ENCODE data around the gene HCN2. TPM values are rescaled to one million over a fixed set of nuclear protein-coding genes. Genes with fewer than 3 reads are reported as not detected.

Gene HCN2
- polyA plus RNA-seq, 4 donors: 0.19 to 0.58 TPM; not detected in 2

DNA sequence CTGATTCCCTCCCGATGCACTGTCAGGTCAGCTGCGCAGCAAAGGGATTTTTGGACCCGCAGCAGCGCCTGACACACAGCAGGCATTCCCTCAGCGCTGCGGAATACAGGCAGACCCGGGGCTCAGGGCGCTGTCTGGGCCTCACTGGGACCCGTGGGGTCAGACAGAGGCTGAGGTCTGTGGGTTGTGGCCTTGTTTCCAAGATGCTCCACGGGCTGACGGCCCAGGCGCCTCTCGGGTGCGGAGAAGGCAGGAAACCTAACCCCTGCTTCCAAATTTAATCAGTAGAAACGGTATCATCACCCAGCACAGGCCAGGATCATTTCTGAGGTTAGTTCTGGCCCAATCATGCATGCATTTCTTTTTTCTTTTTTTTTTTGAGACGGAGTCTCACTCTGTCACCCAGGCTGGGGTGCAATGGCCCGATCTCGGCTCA, 74.0 kb downstream of the HCN2 start:
- peaks cover 0 to 21% (median 0%) of the 10 kb centered on the region in 3 donors for H3K36me3 ChIP-seq (ENCODE audit: control insufficient read depth in 3 of 3, insufficient read depth in 2 of 3, low read depth in 1 of 3, low read length in 3 of 3)
- peaks cover 9 to 50% (median 11%) of the 10 kb centered on the region in 3 donors for H3K4me1 ChIP-seq (ENCODE audit: control insufficient read depth in 3 of 3, insufficient read depth in 2 of 3, low read depth in 1 of 3, low read length in 2 of 3)
- WGBS, 3 donors: 39 to 60% (median 52%) methylated on average over 18 of the region's 18 CpGs
- H3K4me3 ChIP-seq (ENCODE audit: low read depth in 1 of 3, low read length in 3 of 3): peak overlapping the region; percentile 25 to 59 (median 27)
- peak overlapping the region; percentile 81 to 92 (median 92) for H3K27ac ChIP-seq (ENCODE audit: low read depth in 1 of 3, low read length in 2 of 3)
- H3K9me3 ChIP-seq (ENCODE audit: control insufficient read depth in 2 of 2, insufficient read depth in 1 of 2, low read depth in 1 of 2, low read length in 1 of 2): peaks cover 0 to 17% of the 10 kb centered on the region in 2 donors
- FAIRE-seq: no peak
- no peaks in the 10 kb centered on the region for H3K27me3 ChIP-seq (ENCODE audit: control insufficient read depth in 3 of 3, insufficient read depth in 3 of 3, low read length in 3 of 3)
- DNase-seq: no peak

DNA sequence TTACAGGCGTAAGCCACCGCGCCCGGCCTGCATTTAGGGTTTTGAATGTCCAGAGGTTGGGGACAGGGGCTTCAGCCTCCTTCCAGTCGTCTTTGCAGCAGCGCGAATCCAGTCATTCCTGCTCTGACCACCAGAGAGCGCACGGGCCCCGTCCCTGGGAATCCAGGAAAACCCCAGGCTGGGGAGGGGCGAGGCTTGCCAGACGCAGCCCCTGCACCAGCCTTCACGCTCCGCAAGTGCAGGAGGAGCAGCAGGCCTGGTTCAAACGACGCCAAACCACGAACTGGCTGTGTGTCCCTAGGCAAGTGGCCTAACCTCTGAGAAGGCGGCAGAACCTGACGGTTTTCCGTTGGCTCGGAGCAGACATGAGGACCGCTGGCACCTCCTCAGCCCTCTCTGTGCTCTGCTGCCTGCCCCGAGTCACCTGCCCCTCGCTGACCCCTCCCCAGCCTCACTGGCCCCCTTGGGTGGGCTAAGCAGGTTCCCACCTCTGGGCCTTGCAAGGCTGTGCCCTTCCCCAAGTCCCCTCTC, 75.3 kb downstream of the HCN2 start:
- Histone ChIP-seq H3K36me3 (ENCODE audit: control insufficient read depth in 3 of 3, insufficient read depth in 2 of 3, low read depth in 1 of 3, low read length in 3 of 3) (peaks cover 0 to 8% (median 0%) of the 10 kb centered on the region in 3 donors), H3K27ac (ENCODE audit: low read depth in 1 of 3, low read length in 2 of 3) (no peak overlapping the region), H3K9me3 (ENCODE audit: control insufficient read depth in 2 of 2, insufficient read depth in 1 of 2, low read depth in 1 of 2, low read length in 1 of 2) (peaks cover 0 to 23% of the 10 kb centered on the region in 2 donors), H3K4me3 (ENCODE audit: low read depth in 1 of 3, low read length in 3 of 3) (no peak overlapping the region), H3K27me3 (ENCODE audit: control insufficient read depth in 3 of 3, insufficient read depth in 3 of 3, low read length in 3 of 3) (no peaks in the 10 kb centered on the region), H3K4me1 (ENCODE audit: control insufficient read depth in 3 of 3, insufficient read depth in 2 of 3, low read depth in 1 of 3, low read length in 2 of 3) (peaks cover under 1 to 37% (median 3%) of the 10 kb centered on the region in 3 donors)
- 5 to 12% (median 7%) methylated on average over 24 of the region's 24 CpGs for WGBS, 3 donors
- FAIRE-seq (no peak), DNase-seq (peak; percentile 74 to 87)

Other genes starting within 250 kb of the HCN2 start
- 10 to 100 TPM; 10.3 to 18.9 (median 14.4) TPM for gene MIER2, start 245.1 kb upstream of the HCN2 start, polyA plus RNA-seq
- gene C2CD4C, start 180.7 kb upstream of the HCN2 start, polyA plus RNA-seq: 1 to 10 TPM in 1 of 4 donors, under 1 TPM in 2, not detected in 1; 0.27 to 3.1 (median 0.80) TPM
- gene SHC2, start 128.8 kb upstream of the HCN2 start, polyA plus RNA-seq: 10 to 100 TPM in 3 of 4 donors, 1 to 10 TPM in 1; 7.6 to 18.9 (median 12.3) TPM
- gene MADCAM1, start 93.4 kb upstream of the HCN2 start, polyA plus RNA-seq: 10 to 100 TPM in 1 of 4 donors, 1 to 10 TPM in 2, not detected in 1; 1.1 to 11.3 (median 6.4) TPM
- gene TPGS1, start 82.4 kb upstream of the HCN2 start, polyA plus RNA-seq: 10 to 100 TPM; 17.4 to 38.4 (median 25.2) TPM
- 100 to 1,000 TPM in 2 of 4 donors, 10 to 100 TPM in 2; 58.2 to 113 (median 89.0) TPM for gene CDC34, start 58.1 kb upstream of the HCN2 start, polyA plus RNA-seq
- 1 to 10 TPM in 3 of 4 donors, under 1 TPM in 1; 0.89 to 5.7 (median 1.8) TPM for gene GZMM, start 45.8 kb upstream of the HCN2 start, polyA plus RNA-seq
- 100 to 1,000 TPM; 208 to 454 (median 374) TPM for gene BSG, start 17.3 kb upstream of the HCN2 start, polyA plus RNA-seq
- 100 to 1,000 TPM in 1 of 4 donors, 10 to 100 TPM in 3; 63.0 to 153 (median 86.8) TPM for gene POLRMT, start 43.7 kb downstream of the HCN2 start, polyA plus RNA-seq
- under 1 TPM in 2 of 4 donors, not detected in 2; 0.12 to 0.30 TPM for gene FGF22, start 50.0 kb downstream of the HCN2 start, polyA plus RNA-seq
- 10 to 100 TPM; 39.2 to 60.2 (median 55.4) TPM for gene RNF126, start 73.3 kb downstream of the HCN2 start, polyA plus RNA-seq
- gene FSTL3, start 86.5 kb downstream of the HCN2 start, polyA plus RNA-seq: 10 to 100 TPM in 2 of 4 donors, 1 to 10 TPM in 2; 4.0 to 31.9 (median 17.7) TPM
- gene PRSS57, start 105.6 kb downstream of the HCN2 start, polyA plus RNA-seq: under 1 TPM in 1 of 4 donors, not detected in 3; 0.95 TPM
- gene PALM, start 119.1 kb downstream of the HCN2 start, polyA plus RNA-seq: 10 to 100 TPM; 12.4 to 37.6 (median 25.3) TPM
- gene MISP, start 161.2 kb downstream of the HCN2 start, polyA plus RNA-seq: 100 to 1,000 TPM; 189 to 644 (median 383) TPM
- gene PTBP1, start 207.6 kb downstream of the HCN2 start, polyA plus RNA-seq: 100 to 1,000 TPM; 109 to 257 (median 140) TPM
- gene PLPPR3, start 232.1 kb downstream of the HCN2 start, polyA plus RNA-seq: under 1 TPM in 2 of 4 donors, not detected in 2; 0.49 to 0.57 TPM
- gene AZU1, start 238.0 kb downstream of the HCN2 start, polyA plus RNA-seq: under 1 TPM in 1 of 4 donors, not detected in 3; 0.22 TPM